ENCODE results near the gene FSD2. TPM values are rescaled to one million over a fixed set of nuclear protein-coding genes. Genes with fewer than 3 reads are reported as not detected.
"Not testable (repeated sequence)": the region's sequence is repeated elsewhere in the genome, so short reads cannot be mapped to it uniquely, and the experiment has no call there.

FSD2 gene
- total RNA-seq, 1 experiment from 2014 or later, result not detected

- DNase-seq (ENCODE audit: low spot score), result no peak
- in situ Hi-C loops (cut with HindIII; ENCODE audit: low sequenced_read_pairs), result no loop called here
Observed at GRCh38 chr15:82831894-82832600, 26.2 kb upstream of the FSD2 start.

DNA sequence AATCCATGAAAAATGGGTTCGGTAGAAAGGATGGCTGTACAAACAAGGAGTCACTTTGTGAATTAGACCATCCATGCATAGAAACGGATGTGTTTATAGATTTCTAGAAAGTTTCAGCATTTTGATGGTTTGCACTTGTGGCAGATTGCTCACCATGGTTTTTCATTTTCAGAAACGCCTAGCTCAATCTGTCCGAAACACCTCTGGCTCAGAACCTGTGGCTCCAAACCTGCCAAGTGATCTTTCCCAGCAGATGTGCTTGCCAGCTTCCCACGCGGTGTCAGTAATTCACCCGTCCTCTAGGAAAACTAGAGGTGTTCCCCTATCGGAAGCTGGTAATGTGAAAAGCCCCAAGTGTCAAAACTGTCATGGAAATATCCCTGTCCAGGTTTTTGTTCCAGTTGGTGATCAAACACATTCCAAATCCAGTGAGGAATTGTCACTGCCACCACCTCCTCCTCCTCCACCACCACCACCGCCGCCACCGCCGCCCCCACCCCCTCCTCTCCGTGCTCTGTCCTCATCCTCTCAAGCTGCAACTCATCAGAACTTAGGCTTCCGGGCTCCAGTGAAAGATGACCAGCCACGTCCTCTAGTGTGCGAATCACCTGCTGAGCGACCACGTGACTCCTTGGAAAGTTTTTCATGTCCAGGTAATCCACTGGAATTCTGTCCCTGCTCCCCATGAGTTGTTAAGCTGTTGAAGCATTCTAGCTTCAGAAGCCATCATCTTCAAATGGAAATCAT, 24.7 kb upstream of the FSD2 start:
- DNase-seq (ENCODE audit: low spot score), result no peak
- in situ Hi-C loops (cut with HindIII; ENCODE audit: low sequenced_read_pairs), result no loop called here

DNA sequence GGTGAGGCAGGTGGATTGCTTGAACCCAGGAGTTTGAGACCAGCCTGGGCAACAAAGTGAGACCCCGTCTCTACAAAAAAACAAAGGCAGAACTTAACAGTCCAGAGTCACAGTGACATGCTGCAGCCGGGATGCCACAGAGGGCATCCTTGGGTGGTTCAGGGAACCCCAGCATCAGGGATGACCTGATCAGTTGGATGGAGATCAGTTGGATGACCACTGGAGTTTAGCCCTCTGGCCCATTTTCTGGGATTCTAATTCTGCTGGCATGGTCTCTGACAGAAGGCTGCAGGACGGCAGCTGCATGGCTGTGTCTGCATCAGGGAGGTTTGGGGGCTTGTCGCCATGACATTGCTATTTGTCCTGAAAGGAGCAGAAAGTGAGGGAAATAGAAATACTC, 23.4 kb upstream of the FSD2 start:
- in situ Hi-C loops (cut with HindIII; ENCODE audit: low sequenced_read_pairs), result no loop called here
- no peak for DNase-seq (ENCODE audit: low spot score)

GRCh38 chr15:82828075-82828474, 22.2 kb upstream of the FSD2 start:
- in situ Hi-C loops (cut with HindIII; ENCODE audit: low sequenced_read_pairs), result no loop called here
- DNase-seq (ENCODE audit: low spot score), result no peak

DNA sequence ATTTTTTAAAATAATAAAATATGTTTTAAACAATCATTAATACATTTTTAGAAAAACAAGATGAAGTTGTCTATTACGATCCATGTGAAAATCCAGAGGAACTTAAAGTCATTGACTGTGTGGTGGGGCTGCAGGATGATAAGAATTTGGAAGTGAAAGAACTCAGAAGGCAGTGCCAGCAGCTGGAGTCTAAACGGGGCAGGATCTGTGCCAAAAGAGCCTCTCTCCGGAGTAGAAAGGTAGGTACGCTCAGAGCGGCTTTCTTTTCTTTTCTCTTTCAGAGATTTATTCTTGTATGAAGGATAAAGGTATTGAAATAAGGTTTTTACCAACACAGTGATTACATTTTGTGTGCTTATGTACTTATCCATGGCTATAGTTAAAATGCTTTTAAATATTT, 17.2 kb upstream of the FSD2 start:
- in situ Hi-C loops (cut with HindIII; ENCODE audit: low sequenced_read_pairs), result no loop called here
- DNase-seq (ENCODE audit: low spot score), result no peak

DNA sequence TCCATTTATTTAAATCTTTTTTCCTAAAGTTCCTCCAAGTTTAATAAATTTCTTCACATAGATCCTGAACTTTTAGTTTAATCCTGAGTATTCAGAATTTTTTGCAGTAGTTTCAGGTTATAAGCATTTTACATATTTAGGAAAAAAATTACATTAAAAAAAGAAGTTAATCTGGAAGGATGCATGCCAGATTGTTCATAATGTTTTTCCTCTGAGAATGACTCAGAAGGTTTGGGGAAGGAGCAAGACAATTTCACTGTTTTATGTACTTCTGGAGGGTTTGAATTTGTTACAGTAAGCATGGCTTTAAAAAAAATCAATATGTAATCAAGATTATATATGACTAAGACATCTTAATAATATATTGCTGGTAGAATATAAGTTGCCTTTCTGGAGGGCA, 16.0 kb upstream of the FSD2 start:
- in situ Hi-C loops (cut with HindIII; ENCODE audit: low sequenced_read_pairs); DNase-seq (ENCODE audit: low spot score): not testable (repeated sequence)

DNA sequence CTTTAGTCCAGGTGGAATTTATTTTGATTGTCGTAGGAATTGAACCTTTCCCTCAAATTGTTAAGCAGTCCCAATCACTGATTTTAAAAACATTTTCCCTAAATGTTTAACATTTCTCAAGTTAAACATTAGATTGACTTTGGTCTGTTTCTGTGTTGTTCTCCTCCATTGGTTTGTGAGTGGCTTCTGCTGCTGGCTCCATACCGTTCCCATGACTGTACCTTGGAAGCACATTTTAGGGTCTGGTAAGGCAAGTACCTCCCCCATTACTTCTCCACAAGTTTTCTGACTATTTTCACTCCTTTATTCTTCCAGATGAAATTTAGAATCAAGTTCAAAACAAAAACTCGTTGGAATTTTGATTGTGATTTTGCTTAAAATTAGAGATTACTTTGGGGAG, 15.5 kb upstream of the FSD2 start:
- DNase-seq (ENCODE audit: low spot score); in situ Hi-C loops (cut with HindIII; ENCODE audit: low sequenced_read_pairs): not testable (repeated sequence)

DNA sequence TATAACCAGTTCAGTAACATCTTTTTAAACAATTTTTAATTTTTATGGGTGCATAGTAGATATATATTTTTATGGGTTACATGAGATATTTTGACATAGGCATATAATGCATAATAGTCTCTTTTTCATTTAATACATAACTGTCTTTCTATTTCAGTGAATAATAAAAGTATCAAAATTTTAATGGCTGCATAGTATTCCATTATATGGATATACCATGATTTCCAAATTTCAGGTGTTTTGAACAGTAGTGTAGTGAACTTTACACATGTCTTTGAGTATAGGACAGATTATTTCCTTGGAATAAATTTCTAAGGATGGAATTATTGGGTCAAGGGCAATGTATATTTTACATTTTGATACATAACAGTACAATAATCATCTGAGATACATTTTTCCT, 14.3 kb upstream of the FSD2 start:
- in situ Hi-C loops (cut with HindIII; ENCODE audit: low sequenced_read_pairs), result no loop called here
- DNase-seq (ENCODE audit: low spot score), result no peak

- no peak for DNase-seq (ENCODE audit: low spot score)
- in situ Hi-C loops (cut with HindIII; ENCODE audit: low sequenced_read_pairs), result no loop called here
Observed at GRCh38 chr15:82812994-82813393, 7.1 kb upstream of the FSD2 start.

GRCh38 chr15:82810890-82811426, 5.1 kb upstream of the FSD2 start:
- DNase-seq (ENCODE audit: low spot score), result peak; percentile 15
- in situ Hi-C loops (cut with HindIII; ENCODE audit: low sequenced_read_pairs), result no loop called here

DNA sequence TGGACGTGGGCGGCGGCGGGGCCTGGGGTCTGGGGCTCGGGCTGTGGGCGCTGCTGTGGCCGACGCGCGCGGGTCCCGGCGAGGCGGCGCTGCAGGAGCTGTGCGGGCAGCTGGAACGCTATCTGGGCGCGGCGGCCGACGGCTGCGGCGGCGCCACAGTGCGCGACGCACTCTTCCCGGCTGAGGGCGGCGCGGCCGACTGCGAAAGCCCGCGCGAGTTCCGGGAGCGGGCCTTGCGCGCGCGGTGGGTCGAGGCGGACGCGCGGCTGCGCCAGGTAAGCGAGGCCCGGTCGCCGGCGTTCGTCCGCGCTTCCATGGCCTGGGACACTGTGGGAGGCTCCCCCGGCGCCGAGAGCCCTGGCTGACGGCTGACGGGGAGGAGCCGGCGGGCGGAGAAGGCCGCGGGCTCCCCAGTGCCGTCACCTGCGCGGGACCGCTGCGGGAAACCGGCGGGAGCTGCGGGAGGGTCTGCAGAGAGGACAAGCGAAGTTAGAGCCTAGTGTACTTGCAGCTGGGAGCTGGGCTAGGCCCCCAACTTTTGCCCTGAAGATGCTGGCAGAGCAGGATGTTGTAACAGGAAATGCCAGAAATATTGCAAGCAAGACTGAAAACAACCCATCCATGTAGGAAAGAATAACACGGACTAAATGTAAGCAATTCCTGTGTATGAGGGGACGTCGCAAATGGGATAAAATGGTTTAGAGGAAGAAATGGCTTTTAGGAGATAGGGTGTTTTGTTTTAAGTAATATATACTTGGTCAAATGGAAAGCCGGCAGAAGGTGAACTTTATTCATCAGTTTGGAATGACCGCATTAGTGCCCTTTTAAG, 4.4 kb upstream of the FSD2 start:
- DNase-seq (ENCODE audit: low spot score), result peak; percentile 29
- in situ Hi-C loops (cut with HindIII; ENCODE audit: low sequenced_read_pairs), result no loop called here

DNA sequence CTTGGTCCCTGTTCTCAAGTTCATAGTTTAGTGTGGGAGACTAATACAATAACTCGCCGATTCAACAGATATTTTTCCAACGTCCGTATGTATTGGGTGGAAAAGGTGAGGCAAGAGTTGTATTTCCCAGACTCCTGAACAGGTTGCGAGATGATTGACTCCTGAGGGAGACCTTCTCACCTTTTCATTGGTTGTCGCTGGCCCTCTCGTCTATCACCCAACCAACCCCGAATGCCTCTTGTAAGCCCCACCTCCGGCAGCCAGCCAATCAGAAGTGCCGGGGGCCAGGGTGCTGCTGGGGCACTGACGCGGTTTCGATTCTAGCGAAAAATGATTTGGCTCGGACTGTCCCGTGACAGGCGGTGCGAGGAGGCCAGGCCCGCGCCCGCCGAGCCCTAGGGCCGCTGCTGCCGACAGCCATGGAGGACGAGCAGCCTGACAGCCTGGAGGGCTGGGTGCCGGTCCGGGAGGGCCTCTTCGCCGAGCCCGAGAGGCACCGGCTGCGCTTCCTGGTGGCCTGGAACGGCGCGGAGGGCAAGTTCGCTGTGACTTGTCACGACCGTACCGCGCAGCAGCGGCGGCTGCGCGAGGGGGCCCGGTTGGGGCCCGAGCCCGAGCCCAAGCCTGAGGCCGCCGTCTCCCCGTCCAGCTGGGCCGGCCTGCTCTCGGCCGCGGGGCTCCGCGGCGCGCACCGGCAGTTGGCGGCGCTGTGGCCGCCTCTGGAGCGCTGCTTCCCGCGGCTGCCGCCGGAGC, 3.6 kb upstream of the FSD2 start, which contains the start of gene WHAMM:
Gene WHAMM (plus strand): TSS at position 321 of the 753 bp plus-strand sequence. CDS start 99 bp downstream, at position 420.
- DNase-seq (ENCODE audit: low spot score), result peak; percentile 99
- in situ Hi-C loops (cut with HindIII; ENCODE audit: low sequenced_read_pairs), result no loop called here

- no peak for DNase-seq (ENCODE audit: low spot score)
- in situ Hi-C loops (cut with HindIII; ENCODE audit: low sequenced_read_pairs), result no loop called here
Observed at GRCh38 chr15:82808634-82809041, 2.8 kb upstream of the FSD2 start.

GRCh38 chr15:82807920-82808633, 2.2 kb upstream of the FSD2 start:
- in situ Hi-C loops (cut with HindIII; ENCODE audit: low sequenced_read_pairs), result no loop called here

DNA sequence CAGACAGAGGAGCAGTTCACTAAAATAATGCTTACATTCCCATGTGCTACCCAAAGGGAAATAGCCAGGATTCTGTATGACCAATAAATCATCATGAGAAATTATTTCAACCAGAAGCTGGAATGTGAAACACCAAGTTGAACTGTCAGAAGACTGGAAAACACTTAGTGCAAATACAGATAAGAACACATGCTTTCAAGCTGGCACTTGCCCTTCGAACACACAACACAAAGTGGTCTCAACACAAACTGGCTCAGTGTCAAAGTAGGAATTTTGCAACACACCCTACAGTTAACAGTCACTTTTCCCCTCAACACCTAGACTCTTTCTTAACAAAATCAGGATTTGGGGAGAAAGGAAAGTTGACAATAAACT, 1.3 kb downstream of the FSD2 start:
- DNase-seq (ENCODE audit: low spot score), result no peak
- in situ Hi-C loops (cut with HindIII; ENCODE audit: low sequenced_read_pairs), result no loop called here

More at GRCh38 chr15:82807920-82808633, 2.2 kb upstream of the FSD2 start:
- no peak for DNase-seq (ENCODE audit: low spot score)

DNA sequence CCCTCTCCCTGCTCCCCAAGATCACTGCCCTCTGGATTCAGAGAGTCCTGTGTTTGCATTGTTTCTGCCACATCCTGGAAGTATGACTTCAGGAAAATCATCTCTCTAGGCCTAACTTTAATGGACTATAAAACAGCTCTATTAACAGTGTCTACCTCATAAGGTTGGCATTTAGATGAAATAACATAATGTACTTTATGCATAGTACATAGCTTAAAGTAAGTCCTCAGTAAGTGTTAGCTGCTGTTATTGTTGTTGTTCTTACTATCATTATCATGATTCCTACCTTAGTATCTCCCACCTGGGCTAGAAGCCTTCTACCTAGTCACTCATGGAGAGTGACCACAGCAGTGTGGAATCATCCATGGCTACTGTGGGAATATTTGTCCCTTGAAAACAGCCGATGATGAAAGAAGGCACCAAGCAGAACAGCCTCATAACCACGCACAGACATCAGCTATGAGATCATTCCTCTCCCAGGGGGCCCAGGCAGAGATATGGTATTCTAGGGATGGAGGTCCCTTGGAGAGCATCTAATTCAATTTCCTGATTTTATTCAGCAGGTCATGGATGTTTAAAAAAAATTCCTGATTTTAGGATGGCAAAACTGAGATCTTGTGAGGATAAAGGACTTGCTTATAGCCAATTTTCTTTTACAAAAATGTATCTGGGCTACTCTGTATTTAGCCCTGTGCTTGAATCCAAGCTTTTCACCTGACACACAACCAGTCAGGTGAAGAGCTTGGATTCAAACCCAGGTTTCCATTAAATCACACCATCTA, 1.9 kb downstream of the FSD2 start:
- no peak for DNase-seq (ENCODE audit: low spot score)
- in situ Hi-C loops (cut with HindIII; ENCODE audit: low sequenced_read_pairs), result no loop called here

- in situ Hi-C loops (cut with HindIII; ENCODE audit: low sequenced_read_pairs), result no loop called here
- DNase-seq (ENCODE audit: low spot score), result no peak
Observed at GRCh38 chr15:82802497-82802896, 3.4 kb downstream of the FSD2 start.

Data from G401 (cell line).